Putamen (tissue), 1 donor: ENCODE measurements around the gene ARL13B.
A peak's percentile ranks its signal among the peaks of the same experiment; 100 is the strongest.
"Not testable (repeated sequence)": the region's sequence is repeated elsewhere in the genome, so short reads cannot be mapped to it uniquely, and the experiment has no call there.

Experiments used
- DNase-seq: peaks from one replicate; pipeline ENCODE4 v3.0.0-alpha.2; 2016; ENCODE audit warnings: low spot score

Gene ARL13B

DNA sequence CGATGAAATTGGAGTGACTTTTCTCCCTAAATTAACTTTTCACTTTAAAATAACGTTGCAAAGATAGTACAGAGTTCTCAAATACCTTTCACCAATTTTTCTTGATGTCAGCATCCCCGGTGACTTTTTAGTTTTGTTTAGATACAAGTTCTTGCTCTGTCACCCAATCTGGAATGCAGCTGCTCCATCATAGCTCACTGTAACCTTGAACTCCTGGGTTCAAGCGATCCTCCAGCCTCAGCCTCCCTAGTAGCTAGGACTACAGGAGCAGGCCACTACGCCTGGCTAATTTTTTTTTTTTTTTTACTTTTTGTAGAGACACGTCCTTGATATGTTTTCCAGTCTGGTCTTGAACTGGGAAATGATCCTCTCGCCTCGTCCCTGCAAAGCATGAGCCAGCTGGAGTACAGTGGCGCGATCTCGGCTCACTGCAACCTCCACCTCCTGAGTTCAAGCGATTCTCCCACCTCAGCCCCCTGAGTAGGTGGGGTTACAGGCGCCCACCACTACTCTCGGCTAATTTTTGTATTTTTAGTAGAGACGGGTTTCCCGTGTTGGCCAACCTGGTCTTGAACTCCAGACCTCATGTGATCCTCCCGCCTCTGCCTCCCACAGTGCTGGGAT is 83.7 kb downstream of the ARL13B start:
- no peak for DNase-seq

DNA sequence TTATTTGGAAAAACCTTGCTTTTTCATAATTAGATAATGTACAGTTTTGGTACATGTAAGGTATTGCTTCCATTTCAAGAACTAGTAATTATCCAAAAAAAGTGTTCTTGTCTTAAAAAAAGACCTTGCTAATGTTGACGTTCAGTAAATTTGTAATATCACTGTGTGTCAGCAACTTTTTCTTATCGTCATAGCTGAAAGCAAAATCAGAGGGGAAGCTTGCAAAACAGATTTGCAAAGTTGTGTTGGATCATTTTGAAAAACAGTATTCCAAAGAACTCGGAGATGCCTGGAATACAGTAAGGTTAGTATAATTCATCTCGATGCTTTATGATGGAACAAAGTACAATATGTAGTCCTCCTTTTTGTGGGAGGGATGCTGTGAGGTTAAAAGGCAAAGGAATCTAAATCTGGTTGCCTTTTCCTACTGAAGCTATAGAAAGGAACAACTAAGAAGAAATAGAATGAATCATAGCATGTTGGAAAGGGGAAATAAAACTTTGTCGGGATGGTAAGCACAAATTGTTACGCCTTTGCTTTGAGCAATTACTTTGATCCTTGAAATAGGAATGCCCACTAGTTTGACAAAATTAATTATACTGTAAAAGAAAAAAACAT is 84.4 kb downstream of the ARL13B start:
- DNase-seq, result no peak

DNA sequence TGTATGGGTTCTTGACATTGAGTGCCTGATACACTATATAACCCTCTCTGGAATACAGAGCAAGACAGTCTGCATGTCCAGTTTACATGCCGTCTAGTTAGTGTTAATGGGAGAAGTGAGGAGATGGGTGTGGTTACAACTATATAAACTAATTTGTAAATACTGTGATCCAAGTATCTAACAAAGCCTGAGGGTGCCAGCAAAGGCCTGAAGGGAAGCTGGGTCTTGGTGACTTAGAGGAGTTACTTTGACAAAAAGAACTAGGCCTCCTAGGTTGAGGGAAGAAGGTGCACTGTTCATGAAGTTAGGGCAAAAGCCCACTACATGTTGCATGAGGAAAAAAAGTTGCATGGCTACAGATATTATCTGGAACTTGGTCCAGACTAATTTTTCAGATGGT is 85.2 kb downstream of the ARL13B start:
- DNase-seq, result no peak

DNA sequence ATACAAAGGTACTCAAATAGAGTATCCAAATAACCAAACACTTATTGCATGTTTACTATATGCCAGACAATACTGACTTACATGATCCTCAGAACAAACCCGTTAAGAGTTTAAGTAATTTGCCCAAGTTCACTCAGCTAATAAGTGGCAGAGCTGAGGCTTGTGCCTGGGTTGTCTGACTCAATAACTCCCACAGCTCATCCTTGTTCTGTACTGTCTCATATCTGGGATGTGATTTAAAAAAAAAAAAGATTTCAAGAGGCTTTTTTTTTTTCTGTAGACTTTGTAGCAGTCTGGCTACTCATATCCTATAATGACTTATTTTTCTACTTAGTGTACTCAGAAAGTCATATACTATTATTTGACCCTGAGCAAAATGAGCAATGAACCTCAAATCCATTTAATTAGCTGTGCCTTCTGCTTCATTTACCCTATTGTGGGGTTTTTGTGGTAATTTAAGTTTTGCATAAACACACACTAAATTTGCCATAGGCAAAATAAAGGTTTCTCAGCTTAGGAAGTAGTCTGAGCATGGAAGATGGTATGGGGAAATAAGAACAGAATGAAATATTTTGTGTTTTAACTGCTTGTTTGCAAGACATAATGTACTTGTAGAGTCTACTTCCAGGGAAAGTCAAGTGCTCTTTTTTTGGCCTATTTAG is 86.0 kb downstream of the ARL13B start:
- DNase-seq, result peak; percentile 42

DNA sequence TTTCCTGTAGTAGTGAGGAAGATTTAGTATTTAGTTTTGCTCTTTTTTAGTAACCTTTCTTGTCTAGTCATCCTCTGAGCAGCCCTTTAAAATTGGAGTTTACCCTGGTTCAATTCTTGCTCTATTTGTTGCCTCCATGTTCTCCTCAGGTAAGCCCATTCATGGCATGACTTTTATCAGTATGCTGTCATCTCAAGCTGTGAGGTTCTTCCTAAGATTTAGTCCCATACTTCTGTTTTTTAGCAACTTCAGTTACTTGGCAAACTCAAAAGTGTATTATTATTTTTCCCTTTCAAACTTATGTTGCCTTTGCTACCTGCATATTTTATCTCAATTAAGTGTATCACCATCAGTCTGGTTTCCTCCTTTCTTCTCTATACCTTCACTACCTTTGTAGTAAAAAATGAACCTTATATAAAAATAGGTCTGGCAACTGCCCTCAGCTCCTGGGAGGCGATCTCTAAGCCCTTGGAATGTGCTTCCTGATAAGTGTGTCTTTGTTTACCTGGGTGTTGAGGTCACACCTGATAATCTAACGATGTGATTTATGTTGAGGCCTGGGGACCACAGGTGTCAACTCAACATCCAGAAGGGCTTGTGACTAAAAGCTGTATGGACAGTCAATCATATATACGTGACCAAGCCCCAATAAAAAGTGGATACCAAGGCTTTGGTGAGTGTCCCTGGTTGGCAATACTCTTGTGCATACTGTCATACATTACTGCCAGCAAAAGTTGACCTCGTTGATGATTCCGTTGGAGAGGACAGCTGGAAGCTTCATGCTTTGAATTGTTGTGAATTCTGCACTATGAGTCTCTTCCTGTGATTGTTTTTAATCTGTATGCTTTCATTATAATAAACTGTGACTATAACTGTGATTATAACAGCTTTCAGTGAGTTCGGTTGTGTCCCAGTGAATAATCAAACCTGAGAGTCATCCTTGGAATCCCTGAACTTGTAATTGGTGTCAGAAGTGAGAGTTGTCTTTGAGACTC is 86.8 kb downstream of the ARL13B start:
- no peak for DNase-seq

DNA sequence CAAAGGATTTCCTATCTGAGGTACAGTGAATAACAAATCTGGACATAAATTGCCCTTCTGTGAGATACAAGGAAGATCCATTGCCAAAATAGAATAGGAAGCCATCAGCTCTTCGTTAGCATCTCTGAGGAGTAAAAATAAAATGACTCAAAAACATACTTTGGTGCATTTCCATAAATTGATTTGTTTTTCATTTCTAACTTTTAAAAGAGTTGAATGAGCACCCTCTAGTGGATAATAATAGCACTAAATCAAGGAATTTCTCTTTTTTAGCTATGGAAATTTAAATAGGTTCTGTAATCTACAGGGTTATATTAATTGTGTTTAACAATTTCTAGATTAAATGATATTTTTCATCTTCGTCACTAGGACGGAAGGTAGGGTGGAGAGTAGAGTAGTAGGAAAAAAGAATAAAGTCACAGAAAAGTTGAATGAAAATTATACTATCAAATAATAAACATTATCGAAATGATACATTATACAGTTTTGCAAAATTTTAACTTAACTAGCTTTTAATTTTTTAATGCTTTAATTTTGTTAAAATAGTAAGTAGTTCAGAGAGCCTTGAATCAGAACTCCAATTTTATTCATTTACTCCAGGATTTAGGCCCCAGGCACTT is 89.3 kb downstream of the ARL13B start:
- no peak for DNase-seq

DNA sequence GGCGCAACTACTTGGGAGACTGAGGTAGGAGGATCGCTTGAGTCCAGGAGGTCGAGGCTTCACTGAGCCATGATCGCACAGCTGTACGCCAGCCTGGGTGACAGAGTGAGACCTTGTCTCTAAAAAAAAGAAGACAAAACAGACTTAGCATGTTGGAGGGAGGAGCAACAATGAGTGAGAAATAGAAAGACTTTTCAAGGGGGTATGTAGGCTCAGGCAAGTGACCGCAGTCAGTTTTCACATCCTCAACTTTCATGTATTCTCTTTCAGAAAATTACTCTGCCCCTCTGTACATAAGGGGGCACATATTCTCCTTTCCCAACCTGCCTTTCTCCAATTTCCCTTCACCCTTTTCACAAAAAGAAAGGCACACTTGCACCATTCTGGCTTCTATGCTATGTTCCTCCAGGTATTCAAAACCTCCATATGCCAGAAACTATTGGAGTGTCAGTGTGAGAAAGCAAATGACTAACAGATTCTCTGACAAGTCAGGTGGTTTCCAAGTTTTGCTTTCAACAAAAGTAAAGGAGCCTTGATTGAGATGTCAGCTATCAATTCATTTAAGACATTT is 90.5 kb downstream of the ARL13B start:
- no peak for DNase-seq

DNA sequence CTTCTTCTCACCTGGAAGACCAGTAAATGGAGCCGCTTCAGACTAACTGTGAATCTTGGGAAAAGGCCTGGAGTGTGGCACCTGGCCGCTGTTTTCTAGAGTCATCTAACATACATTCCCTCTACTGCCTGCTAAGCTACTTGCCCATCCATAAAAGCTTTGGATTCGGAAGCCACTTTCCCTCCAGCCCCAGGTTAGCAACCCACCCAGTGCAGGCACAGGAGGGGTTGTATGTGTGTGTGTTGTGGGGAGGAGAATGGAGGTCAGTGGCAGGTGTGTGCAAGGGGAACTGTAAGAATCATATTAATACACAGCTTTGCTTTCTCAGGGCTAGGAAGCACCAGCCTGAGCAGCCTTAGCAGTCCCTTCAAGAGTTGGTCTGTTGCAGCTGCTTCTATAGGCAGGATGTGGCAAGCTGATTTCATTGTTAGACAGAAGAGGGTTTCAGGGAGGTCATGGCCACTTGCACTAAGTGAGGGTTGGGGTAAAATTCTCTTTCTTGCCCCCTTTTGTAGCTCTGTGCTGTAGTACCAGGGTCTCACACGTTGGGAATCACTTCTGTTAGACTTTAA is 91.8 kb downstream of the ARL13B start:
- DNase-seq, result no peak

DNA sequence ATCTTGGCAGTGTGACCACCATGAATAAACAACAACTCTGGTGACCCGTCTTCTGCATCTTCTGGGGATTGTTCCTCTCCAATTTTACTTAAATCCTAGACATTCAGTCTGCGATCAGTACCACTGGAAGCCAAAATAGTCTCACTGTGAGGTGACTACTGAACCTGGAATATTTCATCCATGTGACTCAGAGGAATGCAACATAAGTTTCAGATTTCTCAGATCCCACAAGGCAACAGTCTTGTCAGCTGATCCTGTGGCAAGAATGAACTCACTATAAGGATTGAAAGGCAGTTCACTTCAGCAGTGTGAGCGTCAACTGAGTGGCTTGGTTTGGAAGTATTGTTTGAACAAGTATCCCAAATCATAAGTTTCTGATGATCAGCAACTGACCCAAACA is 96.1 kb downstream of the ARL13B start:
- no peak for DNase-seq

DNA sequence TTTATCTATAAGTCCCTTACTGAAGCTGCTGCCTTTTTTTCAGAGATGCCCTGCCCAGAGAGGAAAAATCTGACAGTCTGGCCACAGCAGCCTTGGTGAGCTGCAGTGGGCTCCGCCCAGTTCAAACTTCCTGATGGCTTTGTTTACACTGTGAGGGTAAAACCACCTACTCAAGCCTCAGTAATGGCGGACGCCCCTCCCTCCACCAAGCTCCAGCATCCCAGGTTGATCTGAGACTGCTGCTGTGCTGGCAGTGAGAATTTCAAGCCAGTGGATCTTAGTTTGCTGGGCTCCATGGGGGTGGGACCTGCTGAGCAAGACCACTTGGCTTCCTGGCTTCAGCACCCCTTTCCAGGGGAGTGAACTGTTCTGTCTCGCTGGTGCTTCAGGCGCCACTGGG is 100.6 kb downstream of the ARL13B start:
- DNase-seq, result not testable (repeated sequence)

DNA sequence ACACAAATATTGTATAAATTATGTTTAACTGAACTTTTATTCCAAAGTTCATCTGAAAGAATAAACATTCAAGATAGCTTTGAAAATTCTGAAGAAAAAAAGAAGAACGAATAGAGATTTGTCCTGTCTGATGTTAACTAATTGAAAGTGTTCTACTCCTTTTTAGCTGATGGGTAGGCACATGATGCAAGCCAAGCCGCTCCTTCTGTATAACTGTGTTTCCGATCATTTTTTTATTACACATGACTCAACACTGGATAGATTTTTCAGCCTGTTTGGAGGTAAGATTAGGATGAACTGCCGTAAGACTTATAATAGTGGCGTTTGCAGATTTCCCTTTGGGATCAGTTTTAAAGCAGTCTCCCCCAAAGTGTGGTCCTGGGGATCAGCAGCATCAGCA is 101.9 kb downstream of the ARL13B start:
- peak; percentile 26 for DNase-seq

DNA sequence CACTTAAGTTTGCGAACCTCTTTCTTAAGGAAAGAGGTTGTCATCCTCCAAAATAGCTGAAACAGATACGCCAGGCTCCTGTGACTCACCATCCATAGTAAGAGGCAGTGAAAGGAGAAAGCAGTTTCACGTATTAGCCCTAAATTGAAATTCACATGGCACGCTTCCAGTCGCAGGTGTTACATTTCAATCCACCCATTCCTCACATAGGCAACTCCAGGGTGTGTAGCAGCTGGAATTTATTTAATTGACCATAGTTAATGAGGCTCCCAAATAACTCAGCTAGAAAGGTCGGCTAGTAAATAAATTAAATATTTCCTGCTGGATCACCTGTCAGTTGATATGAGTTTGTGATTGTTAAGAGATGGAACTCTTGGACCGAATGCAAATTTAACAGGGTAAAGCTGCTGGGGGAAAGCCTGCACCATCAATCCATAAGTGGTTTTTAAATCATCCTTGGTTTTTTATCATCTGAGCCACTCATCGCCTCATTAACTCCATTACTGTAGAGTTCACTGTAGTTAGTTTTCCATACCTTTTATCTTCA is 102.5 kb downstream of the ARL13B start:
- peak; percentile 14 for DNase-seq

DNA sequence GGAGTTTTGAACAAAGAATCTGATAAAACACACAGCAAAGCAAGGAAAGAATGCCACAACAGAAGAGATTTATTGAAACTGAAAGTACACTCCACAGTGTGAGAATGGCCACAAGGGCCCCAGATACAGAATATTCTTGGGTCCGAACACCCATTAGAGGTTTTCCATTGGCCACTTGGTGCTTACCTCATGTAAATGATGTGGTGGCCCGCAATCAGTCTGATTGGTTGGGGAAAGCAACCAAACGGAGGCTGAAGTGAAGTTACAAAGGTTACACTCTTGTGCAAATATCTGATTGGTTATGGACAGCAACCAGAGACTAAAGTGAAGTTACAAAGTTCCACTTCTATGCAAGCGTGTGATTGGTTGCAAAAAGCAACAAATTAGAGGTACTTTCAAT is 103.3 kb downstream of the ARL13B start:
- DNase-seq, result no peak

DNA sequence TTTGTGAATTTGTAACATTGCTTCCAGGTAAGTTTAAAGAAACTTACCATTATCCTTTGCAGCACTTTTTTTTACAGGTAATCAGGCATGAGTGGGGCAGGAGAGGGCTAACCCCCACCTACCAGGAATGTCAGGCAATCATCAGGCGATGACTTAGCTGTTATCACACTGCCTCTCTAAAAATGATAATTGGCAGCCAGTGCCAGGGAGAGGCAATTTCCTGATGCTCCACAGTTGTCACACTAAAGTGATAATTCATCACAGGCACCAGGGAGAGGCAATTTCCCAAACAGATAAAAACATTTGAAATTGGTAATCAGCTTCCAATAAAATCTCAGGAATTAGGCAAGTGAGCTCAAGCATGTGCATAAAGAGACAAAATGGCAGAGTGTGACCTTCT is 109.2 kb downstream of the ARL13B start:
- no peak for DNase-seq

DNA sequence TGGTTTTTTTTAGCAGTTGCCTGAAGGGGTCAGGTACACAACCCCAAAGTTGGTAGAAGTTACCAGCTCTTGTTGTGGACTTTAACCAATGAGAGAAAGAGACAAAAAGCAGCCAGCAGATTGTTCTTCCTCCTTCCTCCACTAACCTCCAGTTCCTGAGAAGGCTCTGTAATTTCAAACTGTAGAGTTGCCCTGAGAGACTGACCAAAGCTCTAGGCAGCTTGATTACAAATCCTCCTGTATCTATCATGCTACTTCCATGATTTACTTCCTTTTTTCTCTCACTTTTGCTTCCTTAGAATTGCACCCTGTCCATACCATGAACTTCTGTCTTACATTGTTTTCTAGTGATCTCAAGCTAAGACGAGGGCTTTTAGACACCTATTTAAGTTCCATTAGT is 112.1 kb downstream of the ARL13B start:
- no peak for DNase-seq

DNA sequence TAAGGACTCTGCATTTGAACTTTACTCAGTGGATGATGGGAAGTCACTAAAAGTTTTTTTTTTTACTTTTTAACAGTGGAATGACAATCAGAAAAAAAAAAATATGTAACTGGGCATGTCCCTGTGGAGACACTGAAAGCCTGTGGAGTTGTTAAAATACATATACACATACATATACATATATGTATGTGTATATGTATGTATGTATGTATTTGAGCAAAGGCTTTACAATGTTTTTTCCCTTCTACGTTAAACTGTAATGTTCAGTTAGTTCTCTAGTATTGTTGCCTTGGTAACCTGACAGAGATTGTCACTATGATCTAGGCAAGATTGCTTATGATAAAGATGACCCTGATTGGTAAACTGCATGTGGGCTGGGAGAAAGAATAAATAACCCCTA is 113.2 kb downstream of the ARL13B start:
- no peak for DNase-seq

DNA sequence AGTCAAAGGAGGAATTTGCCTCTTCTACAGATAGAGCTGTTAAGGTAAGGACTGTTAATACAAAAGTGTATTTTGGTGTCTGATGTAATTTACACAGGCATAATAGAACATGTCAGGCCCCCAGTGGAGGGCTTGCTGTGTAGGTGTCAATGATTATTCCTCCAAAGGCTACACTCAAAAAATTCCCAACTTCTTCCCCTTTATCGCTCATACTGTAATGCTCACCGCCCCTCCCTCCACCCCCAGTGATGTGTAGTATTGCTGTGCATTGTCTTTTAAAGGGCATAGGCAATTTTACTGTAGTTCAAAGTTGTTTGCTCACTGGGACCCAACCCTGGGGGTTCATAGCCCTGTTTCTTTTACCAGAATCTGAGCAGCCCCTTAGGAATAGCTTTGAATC is 115.2 kb downstream of the ARL13B start:
- no peak for DNase-seq

DNA sequence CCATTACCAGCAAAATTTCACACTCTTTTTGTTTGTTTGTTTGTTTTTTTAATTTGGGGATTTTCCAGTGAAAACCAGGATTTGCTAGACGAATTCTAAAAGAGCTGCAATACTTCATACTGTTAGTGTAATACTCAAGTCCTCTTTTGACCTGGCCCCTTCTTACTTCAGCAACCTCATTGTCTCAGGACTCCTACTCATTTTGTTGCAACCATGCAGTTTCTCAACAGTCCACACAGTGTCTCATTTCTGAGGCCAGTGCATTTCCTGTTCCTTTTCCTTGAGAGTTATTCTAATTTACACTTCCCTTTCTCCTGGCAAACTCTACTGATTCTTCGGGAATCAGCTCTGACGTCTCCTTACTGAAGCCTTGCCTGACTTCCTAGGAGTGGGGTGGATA is 118.5 kb downstream of the ARL13B start:
- DNase-seq, result no peak

DNA sequence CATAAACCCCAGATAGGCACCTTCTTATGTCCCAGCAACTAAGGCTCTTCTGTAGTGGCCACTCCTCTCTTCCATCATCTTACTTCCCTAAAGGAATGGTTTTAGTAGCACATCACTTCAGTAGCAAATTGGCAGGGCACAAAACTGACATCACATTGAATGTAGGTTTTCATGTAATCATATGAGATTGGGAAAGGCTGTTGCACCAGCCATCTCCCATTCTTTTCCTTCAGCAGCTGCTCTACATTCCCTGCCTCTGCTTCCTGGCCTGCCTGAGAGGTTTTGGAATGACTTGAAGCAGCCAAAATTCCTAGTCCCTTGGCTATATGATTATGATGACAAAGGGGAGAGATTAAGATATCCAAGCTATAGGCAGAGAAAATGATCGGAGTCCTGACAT is 119.4 kb downstream of the ARL13B start:
- no peak for DNase-seq

DNA sequence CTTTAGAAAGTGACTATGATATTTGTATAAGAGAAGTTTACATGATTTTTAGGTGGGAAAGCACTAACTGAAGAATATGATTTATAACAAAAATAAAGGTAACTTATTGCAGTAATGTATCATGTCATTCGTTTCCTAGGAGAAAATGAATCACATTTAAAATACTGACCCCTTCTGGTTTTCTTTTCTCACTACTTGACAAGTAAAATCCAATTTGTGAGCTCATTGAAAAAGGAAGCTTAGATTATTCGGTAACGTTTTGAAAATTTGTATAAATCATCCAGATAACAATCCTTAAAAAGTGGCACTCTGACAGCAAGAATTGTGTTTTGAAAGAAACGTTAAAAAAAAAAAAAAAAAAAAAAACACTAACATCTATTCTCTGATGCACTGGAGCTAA is 121.9 kb downstream of the ARL13B start:
- no peak for DNase-seq
